Erythroblast (primary cell): ENCODE results near the gene CNPY2.

Source experiments
- DNase-seq, 2 experiments: peaks; one replicate each; lab custom pipeline; 2025; lab: John Stamatoyannopoulos, UW
- GATA1 ChIP-seq: IDR thresholded peaks from 2 replicates; pipeline ENCODE4 v1.6.1; 2011; ENCODE audit warnings: low read depth, mild to moderate bottlenecking, control low read depth, low read length, moderate library complexity
- POLR2A ChIP-seq: IDR thresholded peaks from 2 replicates; pipeline ENCODE4 v1.6.1; 2011; ENCODE audit warnings: mild to moderate bottlenecking, low read length

CNPY2 gene

DNA sequence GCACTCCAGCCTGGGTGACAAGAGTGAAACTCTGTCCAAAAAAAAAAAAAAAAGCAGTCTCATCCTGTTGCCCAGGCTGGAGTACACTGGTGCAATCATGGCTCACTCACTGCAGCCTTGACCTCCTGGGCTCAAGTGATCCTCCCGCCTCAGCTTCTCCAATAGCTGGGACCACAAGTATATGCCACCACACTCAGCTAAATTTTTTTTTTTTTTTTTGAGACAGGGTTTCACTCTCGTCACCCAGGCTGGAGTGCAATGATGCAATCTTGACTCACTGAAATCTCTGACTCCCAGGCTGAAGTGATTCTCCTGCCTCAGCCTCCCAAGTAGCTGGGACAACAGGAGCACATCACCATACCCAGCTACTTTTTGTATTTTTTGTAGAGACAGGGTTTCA lies 5.2 kb upstream of the CNPY2 start:
- TF ChIP-seq POLR2A (no peak), GATA1 (no peak)
- DNase-seq = peak in 1 of 2 experiments; percentile 37

DNA sequence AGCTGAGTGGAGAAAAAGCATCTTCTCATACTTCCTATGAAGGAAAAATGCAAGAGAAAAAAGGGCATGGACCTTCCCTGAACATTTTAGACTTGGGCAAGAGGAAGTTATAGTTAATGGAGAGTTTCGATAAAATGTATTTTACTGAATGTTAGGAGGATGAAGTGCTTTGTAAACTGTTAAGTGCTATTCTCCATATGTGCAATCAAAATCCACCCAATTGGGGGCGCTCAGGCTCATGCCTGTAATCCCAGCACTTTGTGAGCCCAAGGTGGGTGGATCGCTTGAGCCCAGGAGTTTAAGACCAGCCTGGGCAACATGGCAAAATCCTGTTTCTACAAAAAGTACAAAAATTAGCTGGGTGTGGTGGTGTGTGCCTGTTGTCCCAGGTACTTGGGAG lies 1.9 kb upstream of the CNPY2 start:
- TF ChIP-seq POLR2A (no peak), GATA1 (no peak)
- DNase-seq = no peak

DNA sequence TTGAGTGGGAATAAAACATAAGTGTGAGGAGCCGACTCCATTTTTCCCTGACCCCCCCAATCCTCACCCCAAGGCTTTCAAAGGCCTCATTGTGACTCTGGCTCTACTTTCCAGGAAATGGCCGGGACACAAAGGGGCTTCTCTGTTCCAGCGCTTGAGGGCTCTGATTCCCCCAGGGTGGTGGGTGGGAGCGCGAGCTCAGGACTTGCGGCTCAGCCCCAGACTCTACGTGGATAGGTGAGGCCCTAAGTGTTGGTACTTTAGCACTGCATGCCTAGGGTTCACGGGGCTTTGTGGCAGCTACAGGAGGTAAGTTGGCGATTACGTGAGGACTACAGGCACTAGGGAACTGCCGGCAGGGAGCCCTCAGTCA lies 553 bp downstream of the CNPY2 start:
- DNase-seq = peak in 1 of 2 experiments; percentile 63
- TF ChIP-seq POLR2A = no peak
- no peak for TF ChIP-seq GATA1

DNA sequence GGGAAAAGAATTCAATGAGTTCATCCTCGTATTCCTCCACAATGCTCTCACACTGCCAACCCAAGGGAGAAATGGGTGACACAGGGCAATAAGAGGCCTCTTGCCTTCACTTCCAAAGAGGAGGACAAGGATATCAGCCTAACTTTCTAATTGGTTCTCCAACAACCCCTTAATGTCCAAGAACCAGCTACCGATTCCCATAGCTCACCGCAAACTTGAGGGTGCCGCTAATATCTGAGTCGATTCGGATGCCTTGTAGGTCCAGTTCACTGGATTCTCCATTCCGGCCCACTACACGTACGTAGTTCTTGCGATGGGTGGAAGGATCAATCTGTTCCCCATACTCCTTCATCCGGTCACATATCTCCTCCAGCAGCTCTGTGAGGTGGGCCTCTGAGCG lies 4.8 kb downstream of the CNPY2 start:
- no peak for DNase-seq

DNA sequence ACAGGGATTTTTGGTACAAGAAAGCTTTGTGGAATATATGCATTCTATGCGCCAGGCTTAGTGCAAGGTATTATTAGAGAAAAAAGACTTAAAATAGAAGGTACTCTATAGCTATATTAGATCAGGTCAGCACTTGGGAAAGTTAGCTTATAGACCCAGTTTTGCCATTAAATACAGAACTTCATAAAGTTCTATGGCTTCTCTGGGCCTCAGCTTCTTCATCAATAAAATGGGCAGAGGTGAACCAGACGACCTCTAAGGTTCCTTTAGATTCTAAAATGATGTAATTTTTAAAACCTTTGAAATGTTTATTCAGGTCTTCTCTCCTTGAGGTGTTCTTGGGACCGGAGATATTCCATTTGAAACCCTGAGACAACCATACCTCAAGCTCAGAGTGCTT lies 7.1 kb downstream of the CNPY2 start:
- no peak for TF ChIP-seq POLR2A
- no peak for TF ChIP-seq GATA1
- no peak for DNase-seq

More for the DNA sequence above, 4.8 kb downstream of the CNPY2 start:
- no peak for TF ChIP-seq GATA1
- no peak for TF ChIP-seq POLR2A

DNA sequence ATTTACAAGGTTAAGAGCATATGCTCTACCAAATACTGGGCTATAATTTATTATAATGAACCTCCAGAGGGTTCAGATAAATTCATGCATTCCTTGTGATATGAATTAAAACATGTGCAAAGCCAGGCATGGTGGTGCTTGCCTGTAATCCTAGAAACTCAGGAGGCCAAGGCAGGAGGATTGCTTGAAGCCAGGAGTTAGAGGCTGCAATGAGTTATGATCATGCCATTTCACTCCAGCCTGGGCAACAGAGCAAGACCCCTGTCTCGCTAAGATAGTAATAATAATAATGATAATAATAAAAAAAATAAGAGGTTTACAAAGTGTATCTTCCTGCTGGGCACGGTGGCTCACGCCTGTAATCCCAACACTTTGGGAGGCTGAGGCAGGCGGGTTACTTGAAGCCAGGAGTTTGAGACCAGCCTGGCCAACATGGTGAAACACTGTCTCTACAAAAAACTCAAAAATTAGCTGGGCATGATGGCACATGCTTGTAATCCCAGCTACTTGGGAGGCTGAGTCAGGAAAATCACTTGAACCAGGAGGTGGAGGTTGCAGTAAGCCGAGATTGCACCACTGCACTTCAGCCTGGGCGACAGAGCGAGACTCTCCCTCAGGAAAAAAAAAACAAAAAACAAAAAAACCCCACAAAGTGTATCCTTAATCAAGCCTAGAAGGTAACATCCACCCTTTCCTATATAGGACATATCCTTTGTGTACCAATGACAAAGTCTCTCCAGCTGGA lies 8.4 kb downstream of the CNPY2 start:
- TF ChIP-seq GATA1 = no peak
- no peak for TF ChIP-seq POLR2A
- no peak for DNase-seq

DNA sequence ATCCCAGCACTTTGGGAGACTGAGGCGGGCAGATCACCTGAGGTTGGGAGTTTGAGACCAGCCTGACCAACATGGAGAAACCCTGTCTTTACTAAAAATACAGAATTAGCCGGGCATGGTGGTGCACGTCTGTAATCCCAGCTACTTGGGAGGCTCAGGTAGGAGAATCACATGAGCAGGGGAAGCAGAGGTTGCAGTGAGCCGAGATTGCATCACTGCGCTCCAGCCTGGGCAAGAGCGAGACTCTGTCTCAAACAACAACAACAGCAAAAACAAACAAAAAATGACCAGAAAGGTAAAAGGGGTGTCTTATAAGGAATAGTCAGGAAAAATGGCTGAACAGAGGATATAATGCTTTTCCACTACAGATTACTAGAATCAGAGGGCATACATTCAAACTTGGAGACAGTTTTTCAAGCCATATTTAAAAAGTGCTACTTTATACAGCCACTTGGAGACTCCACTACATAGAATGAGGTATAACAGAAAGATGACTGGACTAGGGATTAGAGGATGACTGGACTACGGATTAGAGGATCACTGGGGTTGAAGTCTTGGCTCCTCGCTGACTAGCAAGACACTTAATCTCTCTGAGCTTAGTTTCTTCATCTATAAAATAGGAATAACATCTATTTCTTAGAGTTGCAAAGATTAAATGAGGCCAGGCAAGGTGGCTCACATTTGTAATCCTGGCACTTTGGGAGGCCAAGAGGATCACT lies 10.8 kb downstream of the CNPY2 start:
- TF ChIP-seq GATA1 = no peak
- TF ChIP-seq POLR2A = no peak
- no peak for DNase-seq

DNA sequence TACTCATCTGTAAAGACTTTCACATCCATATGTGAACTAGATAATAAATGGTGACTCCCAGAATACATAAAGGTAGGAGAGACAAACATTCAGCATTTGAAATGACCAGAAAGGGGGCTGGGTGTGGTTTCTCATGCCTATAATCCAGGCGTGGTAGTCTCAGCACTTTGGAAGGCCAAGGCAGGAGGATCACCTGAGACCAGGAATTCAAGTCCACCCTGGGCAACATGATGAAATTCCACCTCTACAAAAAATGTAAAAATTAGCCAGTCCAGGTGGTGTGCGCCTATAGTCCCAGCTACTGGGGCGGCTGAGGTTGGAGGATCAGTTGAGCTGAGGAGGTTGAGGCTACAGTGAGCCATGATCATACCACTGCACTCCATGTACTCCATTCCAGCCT lies 11.5 kb downstream of the CNPY2 start:
- TF ChIP-seq GATA1 = no peak
- no peak for TF ChIP-seq POLR2A
- no peak for DNase-seq

DNA sequence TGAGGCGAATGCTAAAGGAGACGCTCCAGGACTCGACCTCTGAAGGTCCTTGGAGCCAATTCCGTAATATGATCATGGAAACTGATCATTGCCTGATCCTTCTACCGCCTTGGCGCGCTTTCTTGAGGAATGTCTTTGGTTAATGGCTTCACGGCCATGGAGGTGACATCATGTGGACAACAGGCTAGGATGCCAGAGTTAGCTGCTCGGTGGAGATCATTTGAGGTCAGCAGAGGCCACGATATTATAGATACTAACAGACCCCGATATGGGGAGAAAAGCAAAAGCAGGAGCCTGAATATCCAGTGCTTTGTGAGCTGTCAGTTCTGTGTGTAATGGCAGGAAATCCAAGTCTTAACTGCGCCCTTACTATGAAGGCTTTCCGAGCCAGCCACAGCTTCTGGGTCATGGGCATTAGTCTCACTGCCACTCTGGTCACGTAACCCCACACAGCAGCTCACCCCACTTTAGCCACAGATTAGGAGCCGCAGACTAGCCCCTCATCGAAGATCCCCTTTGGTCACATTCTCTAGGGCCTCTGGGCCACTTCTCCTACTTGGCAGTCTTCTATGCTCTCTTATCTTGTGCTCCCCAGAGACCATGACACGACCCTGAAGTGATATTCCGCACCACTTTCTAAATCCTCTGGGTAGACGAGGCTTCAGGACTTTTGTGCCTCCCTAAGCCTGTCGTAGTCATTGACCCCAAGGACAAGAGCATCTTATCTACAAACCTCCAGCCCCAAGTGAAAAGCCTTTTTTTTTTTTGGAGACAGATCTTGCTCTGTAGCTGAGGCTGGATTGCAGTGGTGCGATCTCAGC lies 14.9 kb downstream of the CNPY2 start:
- TF ChIP-seq POLR2A (peak; percentile 12), GATA1 (no peak)
- DNase-seq = peak; percentile 69 to 85

DNA sequence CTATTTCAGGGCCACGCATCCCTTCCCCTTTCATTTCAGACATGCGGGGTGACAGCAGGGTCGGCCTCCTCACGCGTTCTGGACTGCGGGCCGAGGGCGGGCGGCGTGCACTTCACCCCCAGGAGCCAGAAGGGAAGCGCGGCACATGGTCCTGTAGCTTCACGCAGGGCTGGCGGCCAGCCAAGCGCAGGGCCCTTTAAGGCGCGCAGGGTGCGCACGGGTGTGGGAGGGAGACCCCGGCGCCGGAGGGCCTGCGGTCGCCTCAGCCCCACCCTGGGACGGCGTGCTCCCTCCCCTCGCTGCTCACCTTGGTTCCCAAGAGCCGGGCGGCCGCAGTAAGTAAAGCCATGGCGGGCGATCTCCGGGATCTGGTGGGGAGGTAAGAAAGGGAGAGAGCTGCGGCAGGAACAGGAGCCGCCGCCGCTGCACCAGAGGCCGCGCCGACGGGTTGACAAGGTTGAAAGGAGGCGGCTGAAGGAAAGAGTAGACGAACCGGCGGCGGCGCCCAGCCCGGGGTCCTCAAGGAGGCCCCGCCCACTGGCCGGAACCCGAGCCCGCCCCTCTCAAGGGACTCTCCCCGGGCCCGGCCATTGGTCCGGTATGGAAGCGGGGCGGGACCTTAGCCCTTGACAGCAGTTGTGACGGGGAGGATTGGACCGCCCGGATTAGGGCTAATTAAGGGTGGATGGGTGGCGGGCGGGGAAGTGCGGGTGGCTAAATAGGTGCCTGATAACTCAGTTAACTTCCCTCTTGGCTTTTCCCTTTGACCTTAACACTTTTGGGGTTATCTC lies 15.7 kb downstream of the CNPY2 start, which contains the start of gene CS:
CS (minus strand) TSS at position 478 of the 791 bp plus-strand sequence; CDS start at position 349, 129 bp downstream.
- TF ChIP-seq GATA1 = no peak
- TF ChIP-seq POLR2A = peak; percentile 77
- DNase-seq = peak; percentile 99

DNA sequence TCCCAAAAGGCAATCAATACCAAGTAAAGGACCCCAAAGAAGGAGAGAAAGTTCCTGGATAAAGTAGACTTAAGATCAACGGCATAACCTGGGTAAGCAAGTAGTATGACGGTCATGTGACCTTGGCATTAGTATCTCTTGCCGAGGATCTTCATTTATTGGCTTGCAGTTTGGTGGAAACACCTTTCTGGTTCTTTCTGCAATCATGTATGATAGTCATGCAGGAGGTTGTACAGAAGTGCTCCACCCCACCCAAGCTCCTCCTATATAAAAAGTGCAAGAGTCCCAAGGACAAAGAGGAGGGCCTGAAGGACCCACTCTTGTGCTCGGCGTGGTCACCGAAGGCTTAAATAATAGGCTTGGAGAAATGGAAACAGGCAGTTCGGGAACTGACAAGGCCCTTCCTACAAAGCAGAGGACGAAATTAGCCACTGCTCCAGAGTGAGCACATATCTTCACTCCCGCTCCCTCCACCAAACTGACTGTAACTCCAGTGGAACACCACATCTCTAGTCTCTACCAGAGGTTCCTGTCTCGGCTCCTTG lies 16.4 kb downstream of the CNPY2 start:
- DNase-seq = peak; percentile 69 to 74
- no peak for TF ChIP-seq GATA1
- no peak for TF ChIP-seq POLR2A

DNA sequence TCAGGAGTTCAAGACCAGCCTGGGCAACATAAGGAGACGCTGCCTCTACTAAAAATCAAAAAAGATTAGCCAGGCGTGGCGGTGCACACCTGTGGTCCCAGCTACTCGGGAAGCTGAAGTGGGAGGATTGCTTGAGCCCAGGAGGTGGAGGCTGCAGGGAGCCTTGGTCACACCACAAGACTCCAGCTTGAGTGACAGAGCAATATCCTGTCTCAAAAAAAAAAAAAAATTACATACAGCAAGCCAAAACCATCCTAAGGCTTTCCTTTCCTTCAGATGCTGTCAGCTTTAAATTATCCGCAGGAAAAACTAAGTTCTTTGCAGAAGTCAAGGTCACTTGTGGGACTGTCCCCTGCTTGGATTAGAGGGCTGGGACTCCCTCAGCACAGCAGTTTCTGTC lies 17.0 kb downstream of the CNPY2 start:
- TF ChIP-seq GATA1 (no peak), POLR2A (no peak)
- DNase-seq = no peak

DNA sequence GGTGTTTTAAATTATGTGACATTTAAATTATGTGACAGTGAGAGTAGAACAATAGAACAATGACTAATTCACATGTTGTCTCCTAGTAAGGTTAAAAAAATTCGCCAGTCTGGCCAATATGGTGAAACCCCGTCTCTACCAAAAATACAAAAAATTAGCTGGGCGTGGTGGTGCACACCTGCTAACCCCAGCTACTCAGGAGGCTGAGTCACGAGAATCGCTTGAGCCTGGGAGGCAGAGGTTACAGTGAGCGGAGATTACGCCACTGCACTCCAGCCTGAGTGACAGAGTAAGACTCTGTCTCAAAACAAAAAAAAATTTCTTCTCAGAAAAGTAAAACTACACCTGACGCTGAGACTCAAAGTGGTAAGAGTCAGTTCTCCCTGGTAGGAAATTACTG lies 18.4 kb downstream of the CNPY2 start:
- TF ChIP-seq POLR2A (no peak), GATA1 (no peak)
- no peak for DNase-seq

DNA sequence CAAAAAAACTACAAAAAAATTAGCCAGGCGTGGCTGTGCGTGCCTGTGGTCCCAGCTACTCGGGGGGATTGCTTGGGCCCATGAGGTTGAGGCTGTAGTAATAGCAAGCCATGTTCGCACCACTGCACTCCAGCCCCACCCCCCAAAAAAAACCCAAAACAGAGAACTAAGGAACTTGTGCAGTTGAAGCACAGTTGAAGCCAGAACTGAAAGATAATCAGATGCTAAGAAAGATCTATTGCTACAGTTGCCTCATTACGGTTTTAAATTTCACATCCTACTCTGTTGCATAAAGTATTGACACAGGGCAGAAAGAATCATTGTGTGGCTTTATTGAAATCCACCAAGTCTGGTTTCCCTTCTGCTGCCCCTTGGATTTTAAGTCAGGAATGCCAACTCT lies 19.5 kb downstream of the CNPY2 start:
- TF ChIP-seq GATA1 = no peak
- TF ChIP-seq POLR2A = no peak
- DNase-seq = no peak
